H1 (cell line): ENCODE data around the gene ARHGEF28. TPM values are rescaled to one million over a fixed set of nuclear protein-coding genes. Genes with fewer than 3 reads are reported as not detected.

Experiments
- CTCF ChIA-PET: fragments of 300-600 bp; sonication (Branson Sonifier 250); formaldehyde crosslinking; loops from one replicate; lab custom pipeline; 2021; ENCODE audit not compliant: partially characterized antibody; lab: Charles Lee
- POLR2A ChIA-PET: fragments of 300-600 bp; sonication (Branson Sonifier 250); formaldehyde crosslinking; loops from one replicate; lab custom pipeline; 2021; ENCODE audit warnings: inconsistent platforms; ENCODE audit not compliant: partially characterized antibody; lab: Charles Lee
- DNase-seq, 2 experiments: peaks; one replicate each; pipeline versions ENCODE4 v3.0.0 to v3.0.0-alpha.2; 2010 to 2022; ENCODE audit warnings: low spot score in 2 of 2, low read depth in 1 of 2, mixed read lengths in 1 of 2
- FAIRE-seq: peaks from 2 replicates; lab custom pipeline; 2011; peaks lifted over from hg19 to GRCh38; lab: Jason Lieb, UNC
- H2AFZ ChIP-seq: 2 replicates; pipeline ENCODE4 v1.8.1; 2012; ENCODE audit warnings: low read length, inconsistent platforms
- H2AK5ac ChIP-seq: 2 replicates; pipeline ENCODE4 v1.6.1; 2013; ENCODE audit warnings: low read depth, low read length
- H2BK120ac ChIP-seq: replicated peaks from 2 replicates; pipeline ENCODE3; 2013; ENCODE audit warnings: low read depth, low read length, inconsistent platforms
- H2BK12ac ChIP-seq: 2 replicates; pipeline ENCODE4 v1.6.1; 2013; ENCODE audit warnings: low read depth, low read length
- H2BK15ac ChIP-seq: 2 replicates; pipeline ENCODE4 v1.6.1; 2013; ENCODE audit warnings: low read length
- H2BK20ac ChIP-seq: 2 replicates; pipeline ENCODE4 v1.6.1; 2013; ENCODE audit warnings: low read length
- H2BK5ac ChIP-seq: 2 replicates; pipeline ENCODE4 v1.6.1; 2013; ENCODE audit warnings: low read depth, low read length
- H3K14ac ChIP-seq: 2 replicates; pipeline ENCODE4 v1.6.1; 2013; ENCODE audit warnings: inconsistent platforms; ENCODE audit not compliant: insufficient read length
- H3K18ac ChIP-seq: 2 replicates; pipeline ENCODE4 v1.6.1; 2013; ENCODE audit warnings: low read length; ENCODE audit errors: extremely low read depth
- H3K23ac ChIP-seq: 2 replicates; pipeline ENCODE4 v1.6.1; 2013; ENCODE audit warnings: inconsistent platforms; ENCODE audit not compliant: insufficient read length
- H3K23me2 ChIP-seq: 2 replicates; pipeline ENCODE4 v1.6.1; 2013; ENCODE audit warnings: low read depth, low read length
- H3K27ac ChIP-seq: 2 replicates; pipeline ENCODE4 v1.6.1; 2011; ENCODE audit warnings: low read depth, low read length, inconsistent platforms
- H3K27me3 ChIP-seq, 4 experiments: replicated peaks in 1 of 4; 1 replicate in 1 of 4; 2 replicates in 3 of 4; pipeline versions ENCODE4 v1.6.1 to v1.8.1; 2011 to 2013; ENCODE audit warnings: low read length in 3 of 4, mild to moderate bottlenecking in 3 of 4, inconsistent platforms in 2 of 4, mixed read lengths in 2 of 4, moderate library complexity in 1 of 4; ENCODE audit not compliant: control insufficient read depth in 3 of 4, insufficient read depth in 3 of 4; ENCODE audit errors: extremely low read depth in 1 of 4
- H3K36me3 ChIP-seq, 4 experiments: 2 replicates each; pipeline versions ENCODE4 v1.6.1 to v1.8.1; 2011 to 2013; ENCODE audit warnings: mild to moderate bottlenecking in 4 of 4, low read length in 3 of 4, moderate library complexity in 2 of 4, control low read depth in 1 of 4, inconsistent platforms in 1 of 4; ENCODE audit not compliant: insufficient read depth in 4 of 4, control insufficient read depth in 2 of 4
- H3K4ac ChIP-seq: replicated peaks from 2 replicates; pipeline ENCODE3; 2013; ENCODE audit warnings: low read length, low read depth, mixed read lengths, inconsistent platforms; ENCODE audit not compliant: insufficient read length
- H3K4me1 ChIP-seq, 4 experiments: replicated peaks in 1 of 4; 1 replicate in 1 of 4; 2 replicates in 3 of 4; pipeline versions ENCODE4 v1.6.1 to v1.8.1; 2011 to 2013; ENCODE audit warnings: low read length in 3 of 4, inconsistent platforms in 2 of 4, mixed read lengths in 1 of 4; ENCODE audit not compliant: insufficient read depth in 4 of 4, control insufficient read depth in 3 of 4
- H3K4me2 ChIP-seq, 2 experiments: 2 replicates each; pipeline versions ENCODE4 v1.6.1 to v1.8.1; 2011 to 2013; ENCODE audit warnings: low read depth in 2 of 2, low read length in 2 of 2, control low read depth in 1 of 2, inconsistent platforms in 1 of 2, mild to moderate bottlenecking in 1 of 2; ENCODE audit not compliant: insufficient read depth in 1 of 2
- H3K4me3 ChIP-seq, 4 experiments: fragments of 200-600, 300-600 bp in 1 of 4; sonication (generic), shearing (Covaris generic), sonication (Bioruptor Twin) in 1 of 4; 2 replicates each; pipeline versions ENCODE4 v1.5.1 to v1.8.1; 2011 to 2016; ENCODE audit warnings: low read length in 4 of 4, low read depth in 3 of 4, control low read depth in 2 of 4, inconsistent platforms in 2 of 4, mild to moderate bottlenecking in 2 of 4, mixed read lengths in 1 of 4, moderate library complexity in 1 of 4; ENCODE audit not compliant: insufficient read depth in 2 of 4; ENCODE audit errors: extremely low read depth in 1 of 4
- H3K56ac ChIP-seq: replicated peaks from 2 replicates; pipeline ENCODE3; 2013; ENCODE audit warnings: low read depth, mild to moderate bottlenecking, mixed read lengths, low read length, inconsistent platforms; ENCODE audit not compliant: insufficient read length
- H3K79me1 ChIP-seq: 2 replicates; pipeline ENCODE4 v1.6.1; 2013; ENCODE audit warnings: low read depth, low read length, control low read depth
- H3K79me2 ChIP-seq, 2 experiments: 2 replicates each; pipeline versions ENCODE4 v1.6.1 to v1.8.1; 2012 to 2013; ENCODE audit warnings: low read length in 2 of 2, mild to moderate bottlenecking in 2 of 2, inconsistent platforms in 1 of 2; ENCODE audit not compliant: insufficient read depth in 2 of 2, control insufficient read depth in 1 of 2
- H3K9ac ChIP-seq, 4 experiments: replicated peaks in 1 of 4; 1 replicate in 1 of 4; 2 replicates in 3 of 4; pipeline versions ENCODE4 v1.6.1 to v1.8.1; 2011 to 2013; ENCODE audit warnings: low read depth in 3 of 4, low read length in 3 of 4, control low read depth in 2 of 4, mild to moderate bottlenecking in 2 of 4, moderate library complexity in 2 of 4, inconsistent platforms in 1 of 4; ENCODE audit errors: extremely low read depth in 1 of 4
- H3K9me3 ChIP-seq, 2 experiments: 2 replicates each; pipeline versions ENCODE4 v1.6.1 to v1.8.1; 2012 to 2013; ENCODE audit warnings: mild to moderate bottlenecking in 2 of 2, moderate library complexity in 2 of 2, control low read depth in 1 of 2, inconsistent platforms in 1 of 2, low read depth in 1 of 2, low read length in 1 of 2, mixed read lengths in 1 of 2; ENCODE audit not compliant: insufficient read depth in 2 of 2
- H4K20me1 ChIP-seq, 2 experiments: replicated peaks in 1 of 2; 2 replicates each; pipeline versions ENCODE3 to v1.8.1; 2011 to 2013; ENCODE audit warnings: inconsistent platforms in 2 of 2, low read length in 2 of 2, mild to moderate bottlenecking in 1 of 2; ENCODE audit not compliant: insufficient read depth in 2 of 2, control insufficient read depth in 1 of 2
- H4K5ac ChIP-seq: 2 replicates; pipeline ENCODE4 v1.6.1; 2013; ENCODE audit warnings: low read length, low read depth, mixed read lengths, inconsistent platforms; ENCODE audit not compliant: insufficient read length
- H4K8ac ChIP-seq: 2 replicates; pipeline ENCODE4 v1.8.0; 2013; ENCODE audit warnings: mild to moderate bottlenecking, moderate library complexity, low read length, inconsistent platforms; ENCODE audit not compliant: insufficient read depth; ENCODE audit errors: extremely low read depth
- H4K91ac ChIP-seq: replicated peaks from 2 replicates; pipeline ENCODE3; 2013; ENCODE audit warnings: low read length, mixed read lengths, inconsistent platforms; ENCODE audit not compliant: insufficient read length
- CEBPB ChIP-seq: IDR thresholded peaks from 2 replicates; pipeline ENCODE4 v1.6.1; 2012; ENCODE audit warnings: low read depth, low read length
- CHD2 ChIP-seq: IDR thresholded peaks from 2 replicates; pipeline ENCODE4 v1.6.1; 2012; ENCODE audit warnings: low read length, improper control_type of control experiment
- CREB1 ChIP-seq: IDR thresholded peaks from 2 replicates; pipeline ENCODE4 v1.6.1; 2012; ENCODE audit warnings: inconsistent platforms
- E2F6 ChIP-seq: IDR thresholded peaks from 2 replicates; pipeline ENCODE4 v1.6.1; 2012; ENCODE audit warnings: inconsistent platforms
- POU5F1 ChIP-seq: IDR thresholded peaks from 2 replicates; pipeline ENCODE4 v1.6.1; 2011; ENCODE audit warnings: low read depth, mild to moderate bottlenecking, low read length, moderate library complexity
- SIX5 ChIP-seq: IDR thresholded peaks from 2 replicates; pipeline ENCODE4 v1.6.1; 2011; ENCODE audit warnings: mild to moderate bottlenecking, low read depth, low read length
- TAF7 ChIP-seq: optimal IDR thresholded peaks from 2 replicates; pipeline ENCODE3; 2011; ENCODE audit warnings: low read depth, mild to moderate bottlenecking, inconsistent platforms, low read length, moderate library complexity, borderline replicate concordance
- WGBS, 2 experiments: shearing (Covaris generic) in 1 of 2; methylation state at CpG; one replicate each; pipeline versions ENCODE4 v1.1.6 to v1.1.7; 2013 to 2015; ENCODE audit warnings: low lambda C conversion rate in 2 of 2, mixed read lengths in 2 of 2, inconsistent platforms in 1 of 2, low coverage in 1 of 2, missing lambda C conversion rate in 1 of 2; ENCODE audit not compliant: insufficient replicate concordance in 2 of 2, insufficient coverage in 1 of 2, insufficient read length in 1 of 2; ENCODE audit errors: extremely low coverage in 1 of 2, missing lambda C conversion rate in 1 of 2; 5-methylcytosine and 5-hydroxymethylcytosine counted together
- polyA plus RNA-seq, 7 experiments: library from polyadenylated mRNA; depleted of rRNA in 3 of 7; stranded (reverse) in 5 of 7; unstranded in 2 of 7; fragments of >200 nt in 5 of 7; fragments of 200-250 nt in 2 of 7; gene quantifications; 1 replicate in 5 of 7; 2 replicates in 1 of 7; 4 replicates in 1 of 7; pipeline versions ENCODE4 v1.2.1 to v1.2.3, GENCODE V29; 2011 to 2013; ENCODE audit warnings: missing spikeins in 2 of 7, mixed read lengths in 2 of 7
- total RNA-seq: library from RNA; stranded (reverse); fragmentation: NEBNext Ultra II Directional; extraction: Animal tissue kit (Norgen Biotek cat#: 25700); gene quantifications from 2 replicates; pipeline ENCODE4 v1.2.1, GENCODE V29; 2021
- TF ChIP-seq, protein P1 (sequence below): IDR thresholded peaks from 2 replicates; pipeline ENCODE4 v1.6.1; 2012; ENCODE audit warnings: low read length, inconsistent platforms

Gene ARHGEF28
- total and polyA plus RNA-seq, 2 of the 8 experiments (the other 6 are each of a cell fraction or from before 2014, with no cell fraction given) = 0.33 to 1.0 TPM

- Histone ChIP-seq H3K27me3 (no peaks in the 10 kb centered on the region), H2BK15ac (no peak overlapping the region), H3K9ac (no peak overlapping the region), H3K79me2 (no peaks in the 10 kb centered on the region), H4K20me1 (no peaks in the 10 kb centered on the region), H3K9me3 (no peaks in the 10 kb centered on the region), H3K14ac (no peak overlapping the region), H2AK5ac (no peak overlapping the region), H3K4me1 (peaks cover 0 to 2% (median 0%) of the 10 kb centered on the region in 4 experiments; a peak in 1 of 7 replicates), H3K56ac (no peak overlapping the region), H2BK12ac (no peak overlapping the region), H2BK120ac (no peak overlapping the region), H4K5ac (no peak overlapping the region), H3K4ac (no peak overlapping the region), H3K18ac (no peak overlapping the region), H3K23ac (no peak overlapping the region), H3K23me2 (no peaks in the 10 kb centered on the region), H3K36me3 (no peaks in the 10 kb centered on the region), H2BK20ac (no peak overlapping the region), H3K79me1 (no peaks in the 10 kb centered on the region), H2BK5ac (no peak overlapping the region), H4K8ac (no peak overlapping the region), H3K4me3 (no peak overlapping the region), H4K91ac (no peak overlapping the region), H2AFZ (no peak overlapping the region), H3K27ac (no peak overlapping the region), H3K4me2 (no peak overlapping the region)
- POLR2A ChIA-PET = no interaction called here
- CTCF ChIA-PET = no interaction called here
- FAIRE-seq (no peak), DNase-seq (no peak)
- TF ChIP-seq, protein P1, sequence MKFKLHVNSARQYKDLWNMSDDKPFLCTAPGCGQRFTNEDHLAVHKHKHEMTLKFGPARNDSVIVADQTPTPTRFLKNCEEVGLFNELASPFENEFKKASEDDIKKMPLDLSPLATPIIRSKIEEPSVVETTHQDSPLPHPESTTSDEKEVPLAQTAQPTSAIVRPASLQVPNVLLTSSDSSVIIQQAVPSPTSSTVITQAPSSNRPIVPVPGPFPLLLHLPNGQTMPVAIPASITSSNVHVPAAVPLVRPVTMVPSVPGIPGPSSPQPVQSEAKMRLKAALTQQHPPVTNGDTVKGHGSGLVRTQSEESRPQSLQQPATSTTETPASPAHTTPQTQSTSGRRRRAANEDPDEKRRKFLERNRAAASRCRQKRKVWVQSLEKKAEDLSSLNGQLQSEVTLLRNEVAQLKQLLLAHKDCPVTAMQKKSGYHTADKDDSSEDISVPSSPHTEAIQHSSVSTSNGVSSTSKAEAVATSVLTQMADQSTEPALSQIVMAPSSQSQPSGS = no peak
- TF ChIP-seq CEBPB = no peak
- TF ChIP-seq SIX5 = no peak
- TF ChIP-seq POU5F1 = no peak
- TF ChIP-seq CREB1 = no peak
- TF ChIP-seq CHD2 = no peak
- TF ChIP-seq TAF7 = no peak
- no peak for TF ChIP-seq E2F6
- 98% methylated on average over 11 of the region's 11 CpGs; no CpG with 5 or more reads in 1 of the 2 experiments for WGBS, 2 experiments
Observed at GRCh38 chr5:73749485-73750270, 123.7 kb downstream of the ARHGEF28 start.
